Measurements from ENCODE around the gene MESD. TPM values are rescaled to one million over a fixed set of nuclear protein-coding genes. Genes with fewer than 3 reads are reported as not detected.
A peak's percentile ranks its signal among the peaks of the same experiment; 100 is the strongest.

The MESD gene
- total and polyA plus RNA-seq, 12 donors = 13.2 to 56.1 (median 25.6) TPM

- whole genome bisulfite sequencing, 4 donors = 89 to 100% (median 94%) methylated on average over 2 of the region's 2 CpGs
- TF ChIP-seq CTCF (IDR thresholded peaks at IDR 0.05) (no peak), POLR2A (IDR thresholded peaks at IDR 0.05) (no peak)
- no peaks in the 10 kb centered on the region for H3K9me3 ChIP-seq (replicated peaks in 1 of 3)
- no peak overlapping the region for H3K27ac ChIP-seq
- H3K27me3 ChIP-seq = no peaks in the 10 kb centered on the region
- intact Hi-C loops (cut with DNase I) = loop anchor here in 1 of 2 donors (10.0 kb wide), 1 partner anchor 96 kb away; no protein-coding TSS in a partner anchor
- no peak for DNase-seq
- H3K36me3 ChIP-seq (replicated peaks in 1 of 2) = peaks cover 0 to 1% of the 10 kb centered on the region in 2 donors
- peaks cover 4 to 31% of the 10 kb centered on the region in 2 donors for H3K4me1 ChIP-seq (replicated peaks in 1 of 2)
- H3K4me3 ChIP-seq = no peak overlapping the region
Measured at GRCh38 chr15:81008312-81008711, 18.7 kb upstream of the MESD start.

- Histone ChIP-seq H3K4me1 (replicated peaks in 1 of 2) (peaks cover 4 to 37% of the 10 kb centered on the region in 2 donors), H3K27ac (no peak overlapping the region), H3K36me3 (replicated peaks in 1 of 2) (peaks cover 0 to 9% of the 10 kb centered on the region in 2 donors), H3K4me3 (no peak overlapping the region), H3K27me3 (no peaks in the 10 kb centered on the region), H3K9me3 (replicated peaks in 1 of 3) (no peaks in the 10 kb centered on the region)
- DNase-seq = no peak
- WGBS, 4 donors = 87 to 90% (median 88%) methylated on average over 5 to 6 of the region's 6 CpGs
- intact Hi-C loops (cut with DNase I) = loop anchor here in 1 of 2 donors (10.0 kb wide), 1 partner anchor 97 kb away; no protein-coding TSS in a partner anchor
- TF ChIP-seq POLR2A (IDR thresholded peaks at IDR 0.05) = no peak
- no peak for TF ChIP-seq CTCF (IDR thresholded peaks at IDR 0.05)
Measured at GRCh38 chr15:81007428-81008064, 17.9 kb upstream of the MESD start.

GRCh38 chr15:81006124-81006523 lies 16.5 kb upstream of the MESD start:
- intact Hi-C loops (cut with DNase I) = loop anchor here in 1 of 2 donors (10.0 kb wide), 1 partner anchor 99 kb away; no protein-coding TSS in a partner anchor
- Histone ChIP-seq H3K27ac (peak overlapping the region in 1 of 5 donors; percentile 26), H3K27me3 (no peaks in the 10 kb centered on the region), H3K4me1 (replicated peaks in 1 of 2) (peaks cover 4 to 43% of the 10 kb centered on the region in 2 donors), H3K36me3 (replicated peaks in 1 of 2) (peaks cover 0 to 9% of the 10 kb centered on the region in 2 donors), H3K4me3 (no peak overlapping the region), H3K9me3 (replicated peaks in 1 of 3) (no peaks in the 10 kb centered on the region)
- WGBS, 4 donors = 95 to 100% (median 98%) methylated on average over 1 of the region's 1 CpG
- TF ChIP-seq POLR2A (IDR thresholded peaks at IDR 0.05) = no peak
- no peak for TF ChIP-seq CTCF (IDR thresholded peaks at IDR 0.05)
- no peak for DNase-seq

- H3K4me3 ChIP-seq = peak overlapping the region in 1 of 4 donors; percentile 98
- H3K4me1 ChIP-seq (replicated peaks in 1 of 2) = peaks cover 4 to 53% of the 10 kb centered on the region in 2 donors
- TF ChIP-seq POLR2A (IDR thresholded peaks at IDR 0.05) (no peak), CTCF (IDR thresholded peaks at IDR 0.05) (no peak)
Measured at GRCh38 chr15:81003097-81003350, 13.4 kb upstream of the MESD start.

More at GRCh38 chr15:81003097-81003350, 13.4 kb upstream of the MESD start:
- no peak for DNase-seq
- H3K9me3 ChIP-seq (replicated peaks in 1 of 3) = no peaks in the 10 kb centered on the region
- no peaks in the 10 kb centered on the region for H3K27me3 ChIP-seq
- intact Hi-C loops (cut with DNase I) = loop anchor here in 1 of 2 donors (10.0 kb wide), 1 partner anchor 102 kb away; no protein-coding TSS in a partner anchor
- peak overlapping the region in 1 of 5 donors; percentile 99 for H3K27ac ChIP-seq
- H3K36me3 ChIP-seq (replicated peaks in 1 of 2) = peaks cover 0 to 9% of the 10 kb centered on the region in 2 donors
- WGBS, 4 donors = 82 to 91% (median 85%) methylated on average over 7 to 19 of the region's 19 CpGs
